Aorta (tissue), 5 donors: ENCODE results near the gene SRF. TPM values are rescaled to one million over a fixed set of nuclear protein-coding genes. Genes with fewer than 3 reads are reported as not detected.

Source experiments
- ATAC-seq: fragments of 200-7000 bp; cut with Tn5 transposase; one replicate; pipeline ENCODE4 v1.9.1; 2022; ENCODE audit warnings: moderate library complexity; ENCODE audit not compliant: low FRiP score
- DNase-seq, 2 donors: peaks; one replicate each; pipeline ENCODE4 v3.0.0-alpha.2; 2020
- H3K27ac ChIP-seq, 2 donors: one replicate each; pipeline ENCODE4 v1.5.1; 2013; ENCODE audit warnings: low read length in 2 of 2, mild to moderate bottlenecking in 2 of 2, moderate library complexity in 2 of 2, control low read depth in 1 of 2, inconsistent platforms in 1 of 2, low read depth in 1 of 2
- H3K27me3 ChIP-seq, 2 donors: one replicate each; pipeline ENCODE4 v1.6.1; 2013; ENCODE audit warnings: control low read depth in 1 of 2, low read length in 1 of 2, mild to moderate bottlenecking in 1 of 2, moderate library complexity in 1 of 2; ENCODE audit not compliant: insufficient read depth in 2 of 2, control insufficient read depth in 1 of 2
- H3K36me3 ChIP-seq, 2 donors: one replicate each; pipeline ENCODE4 v1.6.1; 2013; ENCODE audit warnings: control low read depth in 1 of 2, low read length in 1 of 2, mild to moderate bottlenecking in 1 of 2; ENCODE audit not compliant: insufficient read depth in 2 of 2, control insufficient read depth in 1 of 2
- H3K4me1 ChIP-seq, 2 donors: one replicate each; pipeline ENCODE4 v1.6.1; 2013; ENCODE audit warnings: low read length in 2 of 2, control low read depth in 1 of 2, mild to moderate bottlenecking in 1 of 2, moderate library complexity in 1 of 2; ENCODE audit not compliant: insufficient read depth in 2 of 2, control insufficient read depth in 1 of 2
- H3K4me3 ChIP-seq, 2 donors: one replicate each; pipeline ENCODE4 v1.5.1; 2013; ENCODE audit warnings: low read length in 2 of 2, control low read depth in 1 of 2, mild to moderate bottlenecking in 1 of 2
- H3K9me3 ChIP-seq: one replicate; pipeline ENCODE4 v1.6.1; 2013; ENCODE audit warnings: mild to moderate bottlenecking, low read length; ENCODE audit not compliant: control insufficient read depth
- WGBS, 2 donors: extraction: QIAGEN DNeasy Blood & Tissue Kit; methylation state at CpG; one replicate each; pipeline ENCODE4 v1.1.7; 2013; 5-methylcytosine and 5-hydroxymethylcytosine counted together
- intact Hi-C, 2 donors: fragments of 100-400 bp; cut with DNase I; formaldehyde crosslinking; loops; one replicate each; pipeline versions ENCODE4 v1.14.2 to v1.15.0; 2022
- polyA plus RNA-seq, 2 donors: library from polyadenylated mRNA; stranded (reverse); fragments of 200-250 nt; gene quantifications; one replicate each; pipeline ENCODE4 v1.2.3, GENCODE V29; 2013
- total RNA-seq, 2 donors: library from RNA; stranded (reverse); fragmentation: NEBNext Ultra II Directional; extraction: Animal tissue kit (Norgen Biotek cat#: 25700); gene quantifications; one replicate each; pipeline ENCODE4 v1.2.1, GENCODE V29; 2021
- donor health status: healthy with polysubstance abuse.
- donor health status: Bipolar disorder and iron deficiency.
- donor health status: DM: no; HTN: no; CAD: no.
- donor health status: DM: no; HTN: no; CAD: no.
- donor health status: DM: yes; HTN: yes; CAD: no.

SRF gene
- total and polyA plus RNA-seq, 4 donors: 23.8 to 106 (median 44.4) TPM

DNA sequence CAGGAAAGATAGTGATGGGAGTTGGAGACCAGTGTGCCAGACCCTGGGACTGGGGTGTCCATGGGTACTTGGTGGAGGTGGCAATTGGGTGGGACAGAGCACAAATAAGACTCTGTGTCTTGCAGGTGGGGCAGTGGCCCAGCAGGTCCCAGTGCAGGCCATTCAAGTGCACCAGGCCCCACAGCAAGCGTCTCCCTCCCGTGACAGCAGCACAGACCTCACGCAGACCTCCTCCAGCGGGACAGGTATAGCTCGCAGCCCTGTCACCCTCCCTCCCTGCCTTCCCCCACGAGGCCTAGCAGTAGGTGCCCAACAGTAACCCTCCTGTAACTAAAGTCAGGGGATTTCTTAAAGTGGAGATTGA lies 5.3 kb downstream of the SRF start:
- no peak overlapping the region for H3K4me3 ChIP-seq
- peaks cover 0 to 20% of the 10 kb centered on the region in 2 donors for H3K36me3 ChIP-seq
- H3K27me3 ChIP-seq: no peaks in the 10 kb centered on the region
- WGBS, 2 donors: 84 to 88% methylated on average over 6 of the region's 6 CpGs
- H3K27ac ChIP-seq: no peak overlapping the region
- intact Hi-C loops: no loop called here
- no peaks in the 10 kb centered on the region for H3K4me1 ChIP-seq
- ATAC-seq (no peak), DNase-seq (peak in 1 of 2 donors; percentile 71)
- no peaks in the 10 kb centered on the region for H3K9me3 ChIP-seq

GRCh38 chr6:43178150-43178549 lies 7.1 kb downstream of the SRF start:
- H3K4me1 ChIP-seq: no peaks in the 10 kb centered on the region
- intact Hi-C loops: no loop called here

GRCh38 chr6:43178951-43179830 lies 8.1 kb downstream of the SRF start:
- ATAC-seq: no peak
- Histone ChIP-seq H3K4me1 (no peaks in the 10 kb centered on the region), H3K36me3 (peaks cover 0 to 20% of the 10 kb centered on the region in 2 donors), H3K9me3 (no peaks in the 10 kb centered on the region), H3K4me3 (no peak overlapping the region), H3K27ac (no peak overlapping the region), H3K27me3 (no peaks in the 10 kb centered on the region)
- peak in 1 of 2 donors; percentile 65 for DNase-seq
- 81 to 83% methylated on average over 19 to 20 of the region's 20 CpGs for WGBS, 2 donors
- intact Hi-C loops: no loop called here

More at GRCh38 chr6:43178150-43178549, 7.1 kb downstream of the SRF start:
- peaks cover 0 to 20% of the 10 kb centered on the region in 2 donors for H3K36me3 ChIP-seq
- H3K27me3 ChIP-seq: no peaks in the 10 kb centered on the region
- ATAC-seq (no peak), DNase-seq (peak in 1 of 2 donors; percentile 66)
- no peaks in the 10 kb centered on the region for H3K9me3 ChIP-seq
- no peak overlapping the region for H3K27ac ChIP-seq
- H3K4me3 ChIP-seq: no peak overlapping the region
- 72% methylated on average over 12 of the region's 12 CpGs for WGBS, 2 donors

- no peak overlapping the region for H3K27ac ChIP-seq
- DNase-seq (peak in 1 of 2 donors; percentile 49), ATAC-seq (no peak)
- peaks cover 0 to 20% of the 10 kb centered on the region in 2 donors for H3K36me3 ChIP-seq
- H3K27me3 ChIP-seq: no peaks in the 10 kb centered on the region
- no peaks in the 10 kb centered on the region for H3K9me3 ChIP-seq
- no peaks in the 10 kb centered on the region for H3K4me1 ChIP-seq
- intact Hi-C loops: no loop called here
- 70 to 74% methylated on average over 7 of the region's 7 CpGs for WGBS, 2 donors
- H3K4me3 ChIP-seq: no peak overlapping the region
Measured at GRCh38 chr6:43180058-43180457, 9.0 kb downstream of the SRF start.

DNA sequence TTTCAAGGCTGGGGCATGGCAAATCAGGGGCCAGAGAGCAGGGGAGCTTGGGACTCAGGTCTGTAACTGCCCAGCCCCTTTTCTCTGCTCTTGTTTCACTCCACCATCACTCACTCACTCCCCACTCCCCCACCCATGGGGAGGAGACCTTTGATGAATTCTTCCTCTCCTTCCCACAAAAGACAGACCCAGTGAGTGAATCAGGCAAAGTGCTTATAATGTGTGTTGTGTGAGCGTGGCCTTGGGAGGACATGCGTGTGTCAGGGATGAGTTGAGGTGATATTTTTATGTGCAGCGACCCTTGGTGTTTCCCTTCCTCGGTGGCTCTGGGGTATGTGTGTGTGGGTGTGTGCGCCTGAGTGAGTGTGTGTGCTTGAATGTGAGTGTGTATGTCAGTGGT lies 9.9 kb downstream of the SRF start:
- no peak for ATAC-seq
- 53 to 63% methylated on average over 5 of the region's 5 CpGs for WGBS, 2 donors
- H3K4me3 ChIP-seq: no peak overlapping the region
- no peaks in the 10 kb centered on the region for H3K27me3 ChIP-seq
- peak in 1 of 2 donors; percentile 55 for DNase-seq
- H3K9me3 ChIP-seq: no peaks in the 10 kb centered on the region
- H3K36me3 ChIP-seq: peaks cover 0 to 15% of the 10 kb centered on the region in 2 donors
- intact Hi-C loops: no loop called here
- no peak overlapping the region for H3K27ac ChIP-seq
- H3K4me1 ChIP-seq: no peaks in the 10 kb centered on the region

DNA sequence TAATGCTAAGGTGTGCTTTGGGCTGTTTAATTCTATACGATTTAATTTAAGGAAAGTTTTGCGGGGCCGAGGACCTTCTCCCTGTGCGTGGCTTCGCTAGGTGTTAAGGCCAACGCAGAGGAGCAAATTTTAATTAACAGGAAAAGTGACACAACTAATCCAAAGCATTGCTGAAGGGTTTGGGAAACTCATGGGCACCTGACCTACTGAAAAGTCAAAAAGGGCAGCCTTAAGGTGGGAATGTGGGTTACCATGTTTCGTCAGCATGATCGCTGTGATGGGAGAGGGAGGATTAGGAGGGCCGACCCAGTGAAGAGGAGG lies 10.5 kb downstream of the SRF start:
- Histone ChIP-seq H3K27me3 (no peaks in the 10 kb centered on the region), H3K27ac (no peak overlapping the region), H3K4me3 (peak overlapping the region; percentile 2 to 62), H3K4me1 (no peaks in the 10 kb centered on the region), H3K36me3 (peaks cover 0 to 13% of the 10 kb centered on the region in 2 donors), H3K9me3 (no peaks in the 10 kb centered on the region)
- intact Hi-C loops: no loop called here
- DNase-seq (peak in 1 of 2 donors; percentile 25), ATAC-seq (no peak)
- 30 to 37% methylated on average over 9 of the region's 9 CpGs for WGBS, 2 donors

DNA sequence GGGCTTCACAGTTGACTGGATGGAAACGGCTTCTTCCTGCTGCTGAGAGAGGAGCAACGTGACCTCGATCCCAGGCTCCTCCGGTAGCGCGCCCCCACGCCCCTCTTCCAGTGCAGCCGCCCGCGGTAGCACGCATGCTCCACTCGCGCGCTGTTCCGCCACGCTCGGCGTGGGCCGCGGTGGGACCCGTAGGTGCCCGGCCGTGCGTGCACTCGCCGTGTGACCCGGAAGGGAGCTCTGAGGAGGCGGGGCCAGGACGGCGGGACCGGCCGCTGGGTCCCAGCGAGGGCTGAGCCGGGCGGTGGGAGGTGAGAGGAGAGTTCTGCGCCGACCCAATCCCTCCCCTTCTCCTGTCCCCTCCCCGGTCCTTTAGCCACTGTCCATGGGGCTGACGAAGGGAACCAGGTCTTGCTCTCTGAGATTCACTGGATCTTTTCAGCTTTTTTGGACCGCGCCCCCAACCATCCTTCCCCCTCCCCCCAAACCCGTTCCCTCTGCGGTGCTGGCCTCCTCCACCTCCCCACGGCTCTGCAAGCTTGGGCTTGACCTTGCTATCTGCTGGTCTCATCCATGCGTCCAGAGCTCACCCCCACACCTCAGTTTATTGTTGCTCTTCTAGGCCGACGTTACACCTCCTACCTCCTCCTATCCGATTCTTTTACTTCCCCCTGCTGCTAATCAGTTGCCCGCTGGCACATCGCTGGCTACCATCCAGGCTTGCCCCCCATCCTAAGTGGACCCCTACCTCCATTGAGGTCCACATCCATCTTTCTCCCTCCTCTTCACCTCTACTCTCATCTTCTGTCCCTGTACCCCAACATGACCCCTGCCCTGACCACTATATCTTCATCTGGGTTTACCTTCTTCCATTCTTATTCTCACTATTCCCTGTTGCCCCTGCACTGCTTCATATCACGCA lies 11.1 kb downstream of the SRF start, which contains the start of gene CUL9:
Gene CUL9 (plus strand): TSS at position 255 of the 919 bp plus-strand sequence. CDS start 2,115 bp downstream, outside the sequence.
- Histone ChIP-seq H3K36me3 (peaks cover 0 to 15% of the 10 kb centered on the region in 2 donors), H3K27ac (no peak within 1 kb of the TSS), H3K4me1 (no peaks in the 10 kb centered on the region), H3K27me3 (no peaks in the 10 kb centered on the region), H3K9me3 (no peaks in the 10 kb centered on the region), H3K4me3 (peak within 1 kb of the TSS; percentile 30 to 62)
- DNase-seq (peak; percentile 92 to 96), ATAC-seq (peak; percentile 96)
- 1 to 2% methylated on average over 25 to 51 of the region's 51 CpGs for WGBS, 2 donors
- intact Hi-C loops: no loop called here

DNA sequence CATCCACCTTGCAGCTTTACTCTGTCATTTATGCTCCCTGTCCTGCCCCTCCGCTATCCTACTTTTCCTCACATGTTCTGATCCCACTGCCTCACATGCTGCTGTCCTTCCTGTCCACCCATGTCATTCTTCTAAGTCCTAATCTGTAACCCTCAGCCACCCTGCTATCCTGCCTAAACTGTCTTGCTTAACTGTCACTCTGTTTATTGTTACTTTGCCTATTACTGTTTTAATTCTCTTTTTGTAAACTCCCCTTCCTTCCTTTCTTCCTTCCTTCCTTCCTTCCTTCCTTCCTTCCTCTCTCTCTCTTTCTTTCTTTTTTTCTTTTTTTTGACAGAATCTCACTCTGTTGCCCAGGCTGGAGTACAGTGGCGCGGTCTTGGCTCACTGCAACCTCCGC lies 12.4 kb downstream of the SRF start:
- H3K27ac ChIP-seq: no peak overlapping the region
- no peak for ATAC-seq
- no peak for DNase-seq
- H3K36me3 ChIP-seq: peaks cover 0 to 13% of the 10 kb centered on the region in 2 donors
- WGBS, 2 donors: 96 to 97% methylated on average over 4 of the region's 4 CpGs
- H3K4me3 ChIP-seq: no peak overlapping the region
- H3K9me3 ChIP-seq: no peaks in the 10 kb centered on the region
- intact Hi-C loops: no loop called here
- H3K27me3 ChIP-seq: no peaks in the 10 kb centered on the region
- H3K4me1 ChIP-seq: no peaks in the 10 kb centered on the region
